GM06990 (cell line): ENCODE data around the gene TRIM67.

Experiments used
- DNase-seq: peaks from one replicate; pipeline ENCODE4 v3.0.0-alpha.2; 2011; ENCODE audit not compliant: insufficient read length; ENCODE audit errors: extremely low read depth
- H3K27me3 ChIP-seq: replicated peaks from 2 replicates; pipeline ENCODE4 v1.6.0; 2011; ENCODE audit warnings: low read length; ENCODE audit not compliant: control insufficient read depth, insufficient read depth
- H3K36me3 ChIP-seq: 2 replicates; pipeline ENCODE4 v1.5.1; 2011; ENCODE audit warnings: low read length; ENCODE audit not compliant: control insufficient read depth, insufficient read depth
- H3K4me3 ChIP-seq: replicated peaks from 2 replicates; pipeline ENCODE4 v1.5.1; 2011; ENCODE audit warnings: low read depth, mild to moderate bottlenecking, control low read depth, low read length
- TF ChIP-seq, protein P1 (sequence below): IDR thresholded peaks from 2 replicates; pipeline ENCODE4 v1.5.1; 2011; ENCODE audit warnings: low read length, control low read depth, mild to moderate bottlenecking, inconsistent platforms; ENCODE audit not compliant: insufficient read depth, poor library complexity, severe bottlenecking

Gene TRIM67

DNA sequence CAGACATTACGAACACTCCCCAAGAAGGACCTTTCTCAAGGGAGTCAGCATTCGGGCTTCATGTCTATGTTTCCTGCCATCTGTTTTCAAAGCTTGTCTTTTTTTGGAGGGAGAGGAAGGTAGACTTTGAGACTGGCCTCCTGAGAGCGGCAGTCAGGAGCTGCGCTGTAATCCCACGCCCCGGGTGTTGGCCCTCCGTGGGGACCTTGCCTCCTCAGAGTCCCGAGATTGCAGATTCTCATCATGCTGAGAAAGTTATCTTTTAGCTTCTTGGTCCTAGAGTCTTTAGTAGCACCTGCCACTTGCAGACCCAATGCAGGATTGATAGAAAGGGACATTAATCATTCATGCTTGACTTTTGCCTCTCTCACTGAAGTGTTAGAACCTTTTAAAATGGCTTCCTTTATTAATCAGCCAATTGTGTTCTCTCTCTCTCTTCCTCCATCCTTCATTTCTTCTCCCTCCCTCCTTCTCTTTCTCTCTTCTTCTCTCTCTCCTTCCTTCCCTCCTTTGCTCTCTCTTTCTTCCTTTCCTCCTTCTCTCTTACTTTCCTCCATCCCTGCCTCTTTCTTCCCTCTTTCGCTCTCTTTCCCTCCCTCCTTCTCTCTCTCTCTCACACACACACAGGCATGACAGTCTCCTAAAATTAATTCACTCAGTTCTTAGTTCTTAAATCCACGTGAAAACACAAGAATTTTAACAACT is 54.0 kb downstream of the TRIM67 start:
- H3K36me3 ChIP-seq: no peaks in the 10 kb centered on the region
- TF ChIP-seq, protein P1, sequence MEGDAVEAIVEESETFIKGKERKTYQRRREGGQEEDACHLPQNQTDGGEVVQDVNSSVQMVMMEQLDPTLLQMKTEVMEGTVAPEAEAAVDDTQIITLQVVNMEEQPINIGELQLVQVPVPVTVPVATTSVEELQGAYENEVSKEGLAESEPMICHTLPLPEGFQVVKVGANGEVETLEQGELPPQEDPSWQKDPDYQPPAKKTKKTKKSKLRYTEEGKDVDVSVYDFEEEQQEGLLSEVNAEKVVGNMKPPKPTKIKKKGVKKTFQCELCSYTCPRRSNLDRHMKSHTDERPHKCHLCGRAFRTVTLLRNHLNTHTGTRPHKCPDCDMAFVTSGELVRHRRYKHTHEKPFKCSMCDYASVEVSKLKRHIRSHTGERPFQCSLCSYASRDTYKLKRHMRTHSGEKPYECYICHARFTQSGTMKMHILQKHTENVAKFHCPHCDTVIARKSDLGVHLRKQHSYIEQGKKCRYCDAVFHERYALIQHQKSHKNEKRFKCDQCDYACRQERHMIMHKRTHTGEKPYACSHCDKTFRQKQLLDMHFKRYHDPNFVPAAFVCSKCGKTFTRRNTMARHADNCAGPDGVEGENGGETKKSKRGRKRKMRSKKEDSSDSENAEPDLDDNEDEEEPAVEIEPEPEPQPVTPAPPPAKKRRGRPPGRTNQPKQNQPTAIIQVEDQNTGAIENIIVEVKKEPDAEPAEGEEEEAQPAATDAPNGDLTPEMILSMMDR: no peak
- H3K27me3 ChIP-seq: no peaks in the 10 kb centered on the region
- H3K4me3 ChIP-seq: no peak overlapping the region
- DNase-seq: no peak

DNA sequence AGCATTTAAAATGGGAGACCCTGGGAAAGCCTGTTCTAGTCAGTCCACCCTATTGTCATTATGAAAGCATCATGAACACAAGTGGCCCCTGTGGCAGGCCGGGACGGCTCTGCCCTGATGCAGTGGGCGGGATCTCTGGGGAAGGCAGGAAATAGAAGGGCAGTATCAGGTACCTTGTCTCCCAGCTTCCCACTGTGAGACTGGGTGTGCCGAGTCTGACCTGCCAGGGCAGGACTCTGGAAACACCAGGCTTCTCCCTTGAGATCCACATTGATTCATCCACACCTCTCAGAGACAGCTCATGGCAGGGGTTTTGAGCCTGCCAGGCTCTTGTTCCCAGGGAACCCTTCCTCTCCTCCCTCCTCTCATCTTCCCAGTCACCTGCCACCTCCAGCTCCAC is 54.6 kb downstream of the TRIM67 start:
- no peak for DNase-seq
- Histone ChIP-seq H3K27me3 (no peaks in the 10 kb centered on the region), H3K36me3 (no peaks in the 10 kb centered on the region), H3K4me3 (no peak overlapping the region)
- TF ChIP-seq, protein P1: no peak

DNA sequence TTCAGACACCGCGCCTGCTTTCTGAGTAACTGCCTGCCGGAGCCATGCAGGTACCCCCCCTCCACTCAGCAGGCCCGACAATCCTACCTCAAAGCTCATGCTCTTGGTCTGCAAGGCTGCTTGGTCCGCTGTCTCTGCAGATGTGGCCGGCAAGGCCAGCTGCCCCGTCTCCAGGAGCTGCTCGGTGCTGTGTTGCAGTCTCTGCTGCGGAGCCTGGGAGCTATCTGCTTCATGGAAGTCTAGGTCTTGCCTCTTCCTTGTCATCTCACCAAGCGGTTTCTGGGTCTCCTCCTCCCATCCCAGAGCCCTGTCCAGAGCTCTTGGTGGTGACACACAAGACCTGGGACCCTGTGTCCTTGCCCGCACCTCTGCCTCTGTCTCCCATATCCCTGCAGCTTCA is 55.2 kb downstream of the TRIM67 start:
- no peaks in the 10 kb centered on the region for H3K36me3 ChIP-seq
- TF ChIP-seq, protein P1: no peak

DNA sequence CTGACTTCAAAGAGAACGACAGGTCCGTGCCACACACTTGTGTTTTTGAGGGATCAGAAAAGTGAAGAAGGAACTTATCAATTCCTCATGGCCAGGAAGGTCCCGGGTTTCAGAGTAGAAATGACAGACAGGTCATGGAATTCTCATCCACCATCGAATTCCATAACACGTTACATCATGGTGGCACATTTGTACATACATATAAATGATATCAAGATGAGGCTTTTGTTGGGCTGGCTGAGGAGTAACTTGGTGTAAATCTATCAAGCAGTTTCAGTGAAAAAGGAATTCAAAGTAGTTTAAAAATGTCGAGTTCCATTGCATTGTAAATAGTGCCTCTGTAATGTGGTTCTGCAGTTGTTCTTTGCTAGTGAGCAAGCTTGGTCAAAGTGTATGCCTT is 56.2 kb downstream of the TRIM67 start:
- TF ChIP-seq, protein P1: no peak
- no peaks in the 10 kb centered on the region; the same call in 1 of the 2 replicates for H3K36me3 ChIP-seq
- no peaks in the 10 kb centered on the region for H3K27me3 ChIP-seq
- no peak for DNase-seq
- no peak overlapping the region for H3K4me3 ChIP-seq

More for the DNA sequence above, 55.2 kb downstream of the TRIM67 start:
- DNase-seq: no peak
- H3K4me3 ChIP-seq: no peak overlapping the region
- no peaks in the 10 kb centered on the region for H3K27me3 ChIP-seq

DNA sequence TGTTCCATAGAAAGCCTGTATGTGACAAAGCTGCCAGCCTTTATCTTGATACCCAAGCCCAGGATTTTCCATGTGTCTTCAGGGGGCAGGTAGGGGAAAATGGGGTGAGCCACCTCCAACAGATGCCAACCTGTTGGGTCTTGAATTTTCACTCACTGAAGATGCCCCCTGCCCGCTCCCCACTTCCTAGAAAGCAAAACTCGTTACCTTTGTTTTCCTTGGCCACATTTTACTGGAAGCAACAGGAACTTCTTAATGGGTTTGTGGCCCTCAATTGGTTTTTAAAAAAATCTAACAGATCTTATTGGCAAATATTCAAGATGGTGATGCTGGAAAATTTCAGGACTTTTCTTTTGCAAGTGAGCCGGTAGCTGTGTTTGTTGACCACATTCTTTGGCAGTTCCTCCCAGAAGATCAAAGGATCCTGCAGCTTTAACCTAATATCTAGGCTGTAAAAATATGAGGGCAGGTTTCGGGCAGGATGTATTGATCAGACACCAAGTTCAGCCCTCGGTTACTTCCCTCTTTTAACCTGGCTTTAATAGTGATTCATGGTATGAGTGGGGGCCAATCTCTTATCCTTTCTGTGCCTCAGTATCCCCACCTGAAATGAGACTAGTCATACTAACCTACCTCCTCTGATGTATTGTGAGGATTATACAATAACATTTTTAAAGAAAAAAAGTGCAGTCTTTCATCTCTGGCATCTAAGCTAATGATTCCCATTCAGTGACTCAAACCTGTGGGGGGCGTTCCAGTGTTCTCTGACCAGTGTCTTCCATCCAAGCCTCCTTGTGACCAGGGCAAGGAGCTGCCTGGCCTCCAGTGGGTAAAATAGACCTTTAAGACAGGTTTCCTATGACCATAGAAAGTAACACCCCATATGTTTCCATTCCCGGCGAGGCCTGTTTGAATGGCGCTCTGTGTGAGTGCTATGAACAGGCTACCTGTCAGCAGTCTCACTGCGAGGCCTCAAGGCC is 57.9 kb downstream of the TRIM67 start:
- Histone ChIP-seq H3K4me3 (no peak overlapping the region), H3K36me3 (peaks cover 3% of the 10 kb centered on the region), H3K27me3 (no peaks in the 10 kb centered on the region)
- TF ChIP-seq, protein P1: no peak
- DNase-seq: no peak
